Spleen (tissue), 7 donors: ENCODE measurements around the gene DPP4.

Source experiments
- CTCF ChIP-seq, 11 experiments: fragments of 200-600 bp in 7 of 11; fragments of 450-650 bp in 4 of 11; sonication (generic) in 4 of 11; IDR thresholded peaks in 8 of 11; conservative IDR thresholded peaks in 3 of 11; 1 replicate in 7 of 11; 2 replicates in 4 of 11; pipeline versions ENCODE4 v1.4.0 to v1.8.0; 2016 to 2021; ENCODE audit warnings: antibody characterized with exemption in 11 of 11, inconsistent platforms in 4 of 11, mild to moderate bottlenecking in 1 of 11
- POLR2A ChIP-seq, 3 donors: fragments of 450-650 bp; IDR thresholded peaks; one replicate each; pipeline ENCODE4 v1.5.1; 2017; ENCODE audit warnings: antibody characterized with exemption in 3 of 3, mild to moderate bottlenecking in 1 of 3
- donor health status: DM: no; HTN: no; CAD: no; lungs with moderate emphysema.
- donor health status: DM: no; HTN: no; CAD: no.
- donor health status: DM: no; HTN: no; CAD: no.

GRCh38 chr2:162071001-162071400, 3.0 kb downstream of the DPP4 start:
- TF ChIP-seq POLR2A (IDR thresholded peaks at IDR 0.05) (no peak), CTCF (IDR thresholded peaks at IDR 0.05 in 8 of 11, conservative IDR thresholded peaks at IDR 0.05 in 3 of 11) (no peak)
